HL-60/S4 treated with retinoic acid at 250 ng/mL for 4 days and 3 days (cell line): Measurements from ENCODE around the gene P4HA1.
"Not testable (repeated sequence)": the region's sequence is repeated elsewhere in the genome, so short reads cannot be mapped to it uniquely, and the experiment has no call there.

Experiments used
- in situ Hi-C: fragments of 300-500 bp; cut with MboI; formaldehyde crosslinking; loops from 2 replicates; pipeline ENCODE4 v1.7.0; 2022; ENCODE audit warnings: low sequenced_read_pairs

Gene P4HA1

GRCh38 chr10:73044378-73045285 lies 52.0 kb downstream of the P4HA1 start:
- in situ Hi-C loops: no loop called here

GRCh38 chr10:73043766-73044377 lies 52.8 kb downstream of the P4HA1 start:
- in situ Hi-C loops: no loop called here

GRCh38 chr10:73043319-73043718 lies 53.3 kb downstream of the P4HA1 start:
- in situ Hi-C loops: no loop called here

- in situ Hi-C loops: no loop called here
Observed at GRCh38 chr10:73042130-73042529, 54.5 kb downstream of the P4HA1 start.

- in situ Hi-C loops: no loop called here
Observed at GRCh38 chr10:73039635-73040034, 57.0 kb downstream of the P4HA1 start.

GRCh38 chr10:73036285-73036684 lies 60.4 kb downstream of the P4HA1 start:
- in situ Hi-C loops: not testable (repeated sequence)

GRCh38 chr10:73032536-73032935 lies 64.1 kb downstream of the P4HA1 start:
- in situ Hi-C loops: no loop called here

- in situ Hi-C loops: not testable (repeated sequence)
Observed at GRCh38 chr10:73026623-73027022, 70.0 kb downstream of the P4HA1 start.

GRCh38 chr10:73023455-73024070 lies 73.1 kb downstream of the P4HA1 start:
- in situ Hi-C loops: not testable (repeated sequence)

GRCh38 chr10:73022961-73023360 lies 73.7 kb downstream of the P4HA1 start:
- in situ Hi-C loops: not testable (repeated sequence)

GRCh38 chr10:73021538-73022164 lies 75.0 kb downstream of the P4HA1 start:
- in situ Hi-C loops: not testable (repeated sequence)

GRCh38 chr10:73021050-73021449 lies 75.6 kb downstream of the P4HA1 start:
- in situ Hi-C loops: no loop called here

- in situ Hi-C loops: no loop called here
Observed at GRCh38 chr10:73019100-73019499, 77.6 kb downstream of the P4HA1 start.

- in situ Hi-C loops: no loop called here
Observed at GRCh38 chr10:73018632-73019031, 78.0 kb downstream of the P4HA1 start.

- in situ Hi-C loops: no loop called here
Observed at GRCh38 chr10:73017955-73018480, 78.6 kb downstream of the P4HA1 start.

- in situ Hi-C loops: no loop called here
Observed at GRCh38 chr10:73015779-73016178, 80.9 kb downstream of the P4HA1 start.

GRCh38 chr10:73003822-73004221 lies 92.8 kb downstream of the P4HA1 start:
- in situ Hi-C loops: no loop called here

GRCh38 chr10:73000973-73001372 lies 95.7 kb downstream of the P4HA1 start:
- in situ Hi-C loops: no loop called here

GRCh38 chr10:72997099-72997498 lies 99.6 kb downstream of the P4HA1 start:
- in situ Hi-C loops: no loop called here

- in situ Hi-C loops: not testable (repeated sequence)
Observed at GRCh38 chr10:72995459-72995858, 101.2 kb downstream of the P4HA1 start.

GRCh38 chr10:72989771-72990170 lies 106.9 kb downstream of the P4HA1 start:
- in situ Hi-C loops: not testable (repeated sequence)
